OCI-M1 (cell line): ENCODE results near the gene ZNF177.
"Not testable (repeated sequence)": the region's sequence is repeated elsewhere in the genome, so short reads cannot be mapped to it uniquely, and the experiment has no call there.

Experiments
- DNase-seq: peaks from one replicate; lab custom pipeline; 2025; lab: John Stamatoyannopoulos, UW

The ZNF177 gene

GRCh38 chr19:9362905-9363304 lies at the start of gene ZNF177:
Gene ZNF177 (plus strand): TSS chr19:9363013. CDS start chr19:9378312, 15,299 bp downstream.
- DNase-seq = peak; percentile 91

- DNase-seq = no peak
Measured at GRCh38 chr19:9313756-9314155, 49.1 kb upstream of the ZNF177 start.

- no peak for DNase-seq
Measured at GRCh38 chr19:9321338-9321737, 41.5 kb upstream of the ZNF177 start.

- not testable (repeated sequence) for DNase-seq
Measured at GRCh38 chr19:9321756-9322155, 41.1 kb upstream of the ZNF177 start.

GRCh38 chr19:9322201-9322600 lies 40.6 kb upstream of the ZNF177 start:
- DNase-seq = not testable (repeated sequence)

DNA sequence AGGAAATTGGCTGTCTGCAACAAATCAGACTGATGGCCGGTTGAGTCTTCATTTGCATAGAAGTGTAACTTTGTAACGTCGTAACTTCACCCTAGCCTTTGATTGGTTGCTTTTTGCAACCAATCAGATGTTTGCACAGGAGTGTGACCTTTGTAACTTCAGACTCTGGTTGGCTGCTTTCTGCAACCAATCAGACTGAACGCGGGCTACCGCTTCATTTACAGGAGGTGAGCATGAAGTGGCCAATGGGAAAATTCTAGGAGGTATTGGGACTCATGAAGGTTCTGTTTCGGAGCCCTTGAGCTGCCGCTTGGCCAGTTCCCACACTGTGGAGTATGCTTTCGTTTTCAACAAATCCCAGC lies 39.3 kb upstream of the ZNF177 start:
- peak; percentile 99 for DNase-seq

DNA sequence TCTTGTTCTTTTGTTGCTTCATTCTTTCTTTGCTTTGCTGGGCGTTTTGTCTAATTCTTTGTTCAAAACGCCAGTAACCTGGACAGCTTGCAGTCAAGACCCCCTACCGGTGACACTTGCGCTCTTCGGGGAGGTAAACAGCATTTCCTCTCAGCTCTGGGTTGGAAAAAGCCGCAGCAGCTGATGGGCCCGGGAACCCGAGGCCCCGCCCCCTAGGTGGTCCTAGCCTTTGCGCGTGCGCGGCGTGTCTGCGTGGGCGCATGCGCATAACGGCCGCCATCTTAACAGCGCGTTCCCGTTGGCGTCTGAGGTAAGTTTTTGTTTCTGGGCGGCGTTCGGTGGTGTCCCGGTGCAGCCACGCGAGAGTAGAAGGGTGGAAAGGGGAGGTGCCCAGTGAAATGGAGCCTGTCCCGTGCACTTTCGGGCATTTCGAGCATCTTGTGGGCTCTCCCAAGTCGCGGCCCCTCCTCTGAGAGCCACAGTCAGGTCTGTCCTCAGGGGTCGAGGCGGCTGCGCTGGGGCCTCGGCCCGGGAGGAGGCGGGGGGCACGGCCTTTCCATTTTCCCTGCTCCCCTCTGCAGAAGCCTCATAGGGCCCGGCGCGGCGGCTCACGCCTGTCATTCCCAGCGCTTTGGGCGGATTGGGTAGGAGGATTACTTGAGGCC lies 38.8 kb upstream of the ZNF177 start, which contains the start of gene ZNF559:
TSS of gene ZNF559 (plus strand) at position 261 of the 665 bp plus-strand sequence. CDS start 14,371 bp downstream, outside the sequence.
- DNase-seq = peak; percentile 100

DNA sequence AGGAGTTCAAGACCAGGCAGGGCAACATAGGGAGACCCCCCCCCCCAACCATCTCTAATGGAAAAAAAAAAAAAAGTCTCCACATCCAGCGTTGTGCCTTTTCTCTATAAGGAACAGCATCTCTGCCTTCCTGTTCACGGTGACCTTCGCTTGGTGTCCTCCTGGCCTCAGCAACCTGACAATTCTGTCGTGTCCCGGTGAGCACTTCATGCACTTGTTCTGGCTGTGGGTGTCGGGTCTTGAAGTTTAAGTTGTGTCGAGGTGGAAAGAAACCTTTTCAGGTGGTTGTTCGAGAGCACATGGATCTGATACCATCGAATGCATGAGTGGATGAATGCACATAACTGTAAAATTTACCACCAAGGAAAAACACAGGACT lies 38.2 kb upstream of the ZNF177 start:
- DNase-seq = no peak

DNA sequence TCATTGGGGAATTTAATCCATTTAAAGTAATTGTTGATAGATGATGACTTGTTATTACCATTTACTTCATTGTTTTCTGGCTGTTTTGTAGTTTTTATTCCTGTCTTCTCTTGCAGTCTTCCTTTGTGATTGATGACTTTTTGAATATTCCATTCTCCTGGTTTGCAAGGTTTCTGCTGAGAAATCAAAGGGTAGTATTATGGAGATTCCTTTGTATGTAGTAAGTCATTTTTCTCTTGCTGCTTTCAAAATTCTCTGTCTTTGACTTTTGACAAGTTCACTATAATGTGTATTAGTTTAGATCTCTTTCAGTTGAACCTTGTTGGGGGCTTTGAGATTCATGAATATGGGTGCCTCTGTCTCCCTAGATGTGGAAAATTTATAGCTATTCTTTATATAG lies 32.8 kb upstream of the ZNF177 start:
- DNase-seq = no peak

DNA sequence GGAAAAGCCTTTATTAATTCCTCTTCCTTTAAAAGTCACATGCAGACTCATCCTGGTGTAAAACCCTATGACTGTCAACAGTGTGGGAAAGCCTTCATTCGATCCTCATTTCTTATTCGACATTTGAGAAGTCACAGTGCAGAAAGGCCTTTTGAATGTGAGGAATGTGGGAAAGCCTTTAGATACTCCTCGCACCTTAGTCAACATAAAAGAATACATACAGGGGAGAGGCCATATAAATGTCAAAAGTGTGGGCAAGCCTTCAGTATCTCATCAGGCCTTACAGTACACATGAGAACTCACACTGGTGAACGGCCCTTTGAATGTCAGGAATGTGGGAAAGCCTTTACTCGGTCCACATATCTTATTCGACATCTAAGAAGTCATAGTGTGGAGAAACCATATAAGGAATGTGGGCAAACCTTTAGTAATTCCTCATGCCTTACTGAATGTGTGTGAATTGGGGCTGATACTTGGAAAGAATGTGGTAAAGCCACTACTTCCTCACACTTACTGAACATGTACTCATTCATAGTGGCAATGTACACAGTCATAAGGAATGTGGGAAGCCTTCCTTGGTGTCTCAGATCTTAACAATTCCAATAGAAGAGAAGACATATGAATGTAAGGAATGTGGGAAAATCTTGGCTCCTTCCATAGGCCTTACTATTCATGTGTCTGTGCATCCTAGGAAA lies 20.1 kb upstream of the ZNF177 start:
- no peak for DNase-seq

- no peak for DNase-seq
Measured at GRCh38 chr19:9345005-9345404, 17.8 kb upstream of the ZNF177 start.

DNA sequence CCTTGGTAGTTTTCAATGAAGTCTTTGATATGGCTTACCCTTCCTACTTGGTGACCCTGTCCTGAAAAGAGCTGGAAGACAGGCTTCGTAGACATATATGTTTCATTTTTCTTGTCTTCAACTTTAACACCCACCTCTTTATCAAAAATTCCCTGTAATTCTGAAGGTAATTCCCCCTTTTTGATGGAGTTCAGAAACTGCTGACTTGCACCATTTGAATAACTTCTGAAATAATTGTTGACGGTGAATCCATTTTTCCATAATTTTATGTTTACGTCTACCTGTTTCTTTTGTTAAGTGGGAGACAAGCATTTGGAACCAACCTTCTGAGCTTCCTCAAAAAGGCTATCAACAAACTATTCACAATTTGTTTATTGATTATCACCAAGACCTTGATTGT lies 14.6 kb upstream of the ZNF177 start:
- DNase-seq = no peak

DNA sequence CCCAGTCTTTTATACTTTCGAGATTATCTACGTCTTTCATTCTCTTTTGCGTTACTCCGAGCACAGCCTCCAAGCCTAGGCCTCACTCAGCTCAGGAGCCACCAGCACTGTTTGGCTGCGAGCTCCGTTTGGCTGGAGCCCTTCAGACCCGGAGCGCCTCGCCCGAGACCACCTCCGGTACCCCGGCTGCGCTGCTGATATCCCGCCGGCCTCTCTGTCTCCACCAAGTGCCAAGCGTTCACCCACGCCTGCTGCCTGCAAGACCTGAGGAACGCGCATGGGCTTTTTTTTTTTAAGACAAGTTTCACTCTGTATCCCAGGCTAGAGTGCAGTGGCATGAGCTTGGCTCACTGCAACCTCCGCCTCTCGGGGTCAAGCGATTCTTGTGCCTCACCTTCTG lies 14.1 kb upstream of the ZNF177 start:
- no peak for DNase-seq

GRCh38 chr19:9352505-9352904 lies 10.3 kb upstream of the ZNF177 start:
- DNase-seq = no peak

DNA sequence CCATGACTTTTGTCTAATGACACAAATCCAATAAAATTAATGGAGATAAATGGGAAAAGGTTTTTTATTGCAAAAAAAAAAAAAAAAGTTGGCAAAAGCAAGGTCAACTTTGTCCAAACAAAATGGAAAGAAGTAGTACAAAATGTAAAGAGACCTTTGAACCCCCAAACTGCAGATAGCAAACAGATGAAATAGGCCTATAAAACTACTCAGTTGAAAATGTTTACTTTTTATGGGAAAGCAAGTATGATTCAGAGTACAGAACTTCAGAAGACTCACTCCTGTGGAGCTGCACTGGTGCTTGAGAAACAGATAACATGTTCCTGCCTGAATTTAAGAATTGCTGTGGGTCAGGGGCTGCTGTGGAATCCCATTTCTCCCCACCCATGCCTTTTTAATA lies 9.8 kb upstream of the ZNF177 start:
- no peak for DNase-seq

DNA sequence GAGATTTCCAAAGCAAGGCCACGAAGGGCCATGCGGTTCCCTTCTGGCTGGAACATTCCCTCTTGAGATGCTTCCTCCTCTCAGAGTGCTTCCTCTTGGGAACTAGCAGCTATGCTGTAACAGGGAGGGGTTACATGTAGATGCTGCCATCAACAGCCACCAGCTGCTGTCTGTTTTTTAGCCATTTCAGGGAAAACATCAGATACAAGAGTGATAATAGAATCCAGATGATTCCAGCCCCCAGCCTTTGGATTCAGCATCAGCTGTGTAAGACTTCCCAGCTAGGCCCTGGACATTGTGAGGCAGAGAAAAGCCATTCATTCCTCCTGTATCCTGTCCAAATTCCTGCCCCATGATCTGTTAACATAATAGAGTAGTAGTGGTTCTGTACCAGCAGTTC lies 8.2 kb upstream of the ZNF177 start:
- DNase-seq = no peak

GRCh38 chr19:9370738-9371619 lies 8.2 kb downstream of the ZNF177 start:
- DNase-seq = peak; percentile 81

DNA sequence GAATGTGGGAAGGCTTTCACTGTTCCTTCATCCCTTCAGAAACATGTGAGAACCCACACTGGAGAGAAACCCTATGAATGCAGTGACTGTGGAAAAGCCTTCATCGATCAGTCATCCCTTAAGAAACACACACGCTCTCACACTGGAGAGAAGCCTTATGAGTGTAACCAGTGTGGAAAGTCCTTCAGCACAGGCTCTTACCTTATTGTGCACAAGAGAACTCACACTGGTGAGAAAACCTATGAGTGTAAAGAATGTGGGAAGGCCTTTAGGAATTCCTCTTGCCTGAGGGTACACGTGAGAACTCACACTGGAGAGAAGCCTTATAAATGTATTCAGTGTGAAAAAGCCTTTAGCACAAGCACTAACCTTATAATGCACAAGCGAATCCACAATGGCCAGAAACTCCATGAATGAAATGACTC lies 18.6 kb downstream of the ZNF177 start:
- DNase-seq = peak; percentile 42

- peak; percentile 99 for DNase-seq
Measured at GRCh38 chr19:9406798-9407352, 44.1 kb downstream of the ZNF177 start.

DNA sequence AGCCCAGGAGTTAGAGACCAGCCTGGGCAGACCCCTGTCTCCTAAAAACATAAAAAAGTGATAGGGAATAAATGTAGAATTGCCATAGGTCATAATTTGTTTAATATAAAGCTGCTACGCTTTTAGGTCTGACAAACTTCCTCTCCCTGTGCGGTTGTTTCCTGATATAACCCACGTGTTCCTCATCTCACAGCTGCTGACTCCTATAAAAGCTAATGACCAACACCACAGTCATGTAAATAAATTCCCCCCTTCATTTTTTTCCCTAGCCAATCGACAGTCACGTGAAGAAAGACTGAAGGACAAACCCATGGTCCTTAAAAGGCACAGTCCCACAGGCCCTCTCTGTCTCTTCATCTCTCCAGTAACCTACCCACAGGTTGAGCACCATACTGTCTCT lies 45.0 kb downstream of the ZNF177 start:
- DNase-seq = no peak

DNA sequence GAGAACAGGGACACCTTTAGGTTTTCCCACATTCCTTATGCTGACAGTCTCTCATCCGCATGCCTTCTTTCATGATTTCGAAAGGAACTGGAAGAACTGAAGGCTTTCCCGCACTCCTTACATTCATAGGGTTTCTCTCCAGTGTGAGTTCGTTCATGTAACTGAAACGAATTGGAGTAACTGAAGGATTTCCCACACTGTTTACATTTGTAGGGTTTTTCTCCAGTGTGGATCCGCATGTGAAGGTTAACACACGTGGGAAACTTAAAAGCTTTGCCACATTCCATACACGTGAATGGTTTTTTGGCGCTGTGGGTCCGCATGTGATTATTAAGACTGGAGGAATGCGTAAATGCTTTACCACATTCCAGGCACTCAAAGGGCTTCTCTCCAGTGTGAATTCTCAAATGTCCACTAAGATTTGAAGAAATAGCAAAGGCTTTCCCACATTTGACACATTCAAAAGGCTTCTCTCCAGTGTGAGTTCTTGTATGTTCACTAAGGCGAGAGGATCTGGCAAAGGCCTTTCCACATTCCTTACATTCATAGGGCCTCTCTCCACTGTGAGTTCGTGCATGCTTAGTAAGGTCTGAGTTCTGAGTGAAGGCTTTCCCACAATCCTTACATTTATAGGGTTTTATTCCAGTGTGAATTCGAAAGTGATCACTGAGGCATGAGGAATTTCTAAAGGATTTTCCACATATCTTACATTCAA lies 50.6 kb downstream of the ZNF177 start:
- DNase-seq = no peak

DNA sequence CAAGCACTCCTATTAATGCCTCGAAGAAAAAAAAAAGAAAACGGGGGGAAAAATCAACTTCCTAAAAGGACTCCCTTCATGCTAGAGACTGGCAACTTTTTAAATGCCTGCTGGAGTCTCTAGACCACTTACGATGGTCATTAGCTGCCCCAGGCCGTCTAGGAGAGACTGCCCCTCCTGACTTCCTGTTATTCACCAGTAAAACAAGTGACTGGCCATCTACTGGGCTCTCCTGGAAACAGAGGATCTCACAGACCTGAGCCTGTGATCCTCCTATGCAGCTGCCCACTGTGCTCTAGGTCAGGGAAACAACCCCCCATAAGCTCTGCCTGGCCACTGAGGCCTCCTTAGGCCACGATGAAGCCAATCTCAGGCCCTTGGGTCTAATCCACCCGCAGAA lies 65.1 kb downstream of the ZNF177 start:
- peak; percentile 17 for DNase-seq
